Rectal smooth muscle tissue (tissue), 1 donor: ENCODE data around the gene LETM1.

Source experiments
- H3K27ac ChIP-seq: one replicate; pipeline ENCODE4 v1.7.0; 2013; ENCODE audit warnings: low read depth, low read length, inconsistent platforms
- H3K27me3 ChIP-seq: one replicate; pipeline ENCODE4 v1.7.0; 2013; ENCODE audit warnings: low read length; ENCODE audit not compliant: control insufficient read depth, insufficient read depth
- H3K36me3 ChIP-seq: one replicate; pipeline ENCODE4 v1.7.0; 2013; ENCODE audit warnings: low read length; ENCODE audit not compliant: control insufficient read depth, insufficient read depth
- H3K4me1 ChIP-seq: one replicate; pipeline ENCODE4 v1.7.0; 2013; ENCODE audit warnings: low read length; ENCODE audit not compliant: control insufficient read depth, insufficient read depth
- H3K4me3 ChIP-seq: one replicate; pipeline ENCODE4 v1.7.0; 2013; ENCODE audit warnings: low read length
- H3K9ac ChIP-seq: one replicate; pipeline ENCODE4 v1.7.0; 2013; ENCODE audit warnings: low read length

LETM1 gene

DNA sequence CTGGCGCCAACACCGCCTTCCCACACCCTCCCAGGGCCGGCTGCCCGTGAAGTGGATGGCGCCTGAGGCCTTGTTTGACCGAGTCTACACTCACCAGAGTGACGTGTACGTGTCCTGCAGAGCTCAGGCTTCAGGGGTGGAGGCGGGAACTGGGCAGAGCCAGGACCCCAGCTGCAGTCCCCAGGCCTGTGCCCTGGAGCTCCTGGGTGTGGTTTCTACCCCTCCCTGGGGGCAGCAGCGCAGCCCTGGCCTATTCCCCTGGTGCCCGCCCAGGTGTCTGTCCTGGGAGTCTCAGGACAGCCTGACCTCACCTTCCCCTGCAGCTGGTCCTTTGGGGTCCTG is 49.8 kb downstream of the LETM1 start:
- Histone ChIP-seq H3K4me3 (no peak overlapping the region), H3K27ac (no peak overlapping the region), H3K36me3 (no peaks in the 10 kb centered on the region), H3K4me1 (peaks cover 2% of the 10 kb centered on the region), H3K27me3 (no peaks in the 10 kb centered on the region), H3K9ac (no peak overlapping the region)

DNA sequence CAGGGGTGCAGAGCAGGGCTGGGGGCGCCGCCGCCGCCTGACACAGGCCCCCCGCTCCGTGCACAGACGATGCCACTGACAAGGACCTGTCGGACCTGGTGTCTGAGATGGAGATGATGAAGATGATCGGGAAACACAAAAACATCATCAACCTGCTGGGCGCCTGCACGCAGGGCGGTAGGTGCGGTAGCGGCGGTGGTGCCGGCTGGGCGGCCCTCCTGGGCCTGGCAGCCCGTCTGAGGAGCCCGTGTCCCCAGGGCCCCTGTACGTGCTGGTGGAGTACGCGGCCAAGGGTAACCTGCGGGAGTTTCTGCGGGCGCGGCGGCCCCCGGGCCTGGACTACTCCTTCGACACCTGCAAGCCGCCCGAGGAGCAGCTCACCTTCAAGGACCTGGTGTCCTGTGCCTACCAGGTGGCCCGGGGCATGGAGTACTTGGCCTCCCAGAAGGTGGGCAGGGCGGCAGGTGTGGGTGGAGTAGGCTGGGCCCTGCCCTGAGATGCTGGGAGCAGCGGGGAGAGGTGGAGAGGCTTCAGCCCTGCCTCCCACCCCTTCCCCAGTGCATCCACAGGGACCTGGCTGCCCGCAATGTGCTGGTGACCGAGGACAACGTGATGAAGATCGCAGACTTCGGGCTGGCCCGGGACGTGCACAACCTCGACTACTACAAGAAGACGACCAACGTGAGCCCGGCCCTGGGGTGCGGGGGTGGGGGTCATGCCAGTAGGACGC is 50.3 kb downstream of the LETM1 start:
- no peak overlapping the region for H3K4me3 ChIP-seq
- H3K36me3 ChIP-seq, result no peaks in the 10 kb centered on the region
- H3K27me3 ChIP-seq, result no peaks in the 10 kb centered on the region
- no peak overlapping the region for H3K9ac ChIP-seq
- H3K4me1 ChIP-seq, result peaks cover 2% of the 10 kb centered on the region
- H3K27ac ChIP-seq, result no peak overlapping the region

DNA sequence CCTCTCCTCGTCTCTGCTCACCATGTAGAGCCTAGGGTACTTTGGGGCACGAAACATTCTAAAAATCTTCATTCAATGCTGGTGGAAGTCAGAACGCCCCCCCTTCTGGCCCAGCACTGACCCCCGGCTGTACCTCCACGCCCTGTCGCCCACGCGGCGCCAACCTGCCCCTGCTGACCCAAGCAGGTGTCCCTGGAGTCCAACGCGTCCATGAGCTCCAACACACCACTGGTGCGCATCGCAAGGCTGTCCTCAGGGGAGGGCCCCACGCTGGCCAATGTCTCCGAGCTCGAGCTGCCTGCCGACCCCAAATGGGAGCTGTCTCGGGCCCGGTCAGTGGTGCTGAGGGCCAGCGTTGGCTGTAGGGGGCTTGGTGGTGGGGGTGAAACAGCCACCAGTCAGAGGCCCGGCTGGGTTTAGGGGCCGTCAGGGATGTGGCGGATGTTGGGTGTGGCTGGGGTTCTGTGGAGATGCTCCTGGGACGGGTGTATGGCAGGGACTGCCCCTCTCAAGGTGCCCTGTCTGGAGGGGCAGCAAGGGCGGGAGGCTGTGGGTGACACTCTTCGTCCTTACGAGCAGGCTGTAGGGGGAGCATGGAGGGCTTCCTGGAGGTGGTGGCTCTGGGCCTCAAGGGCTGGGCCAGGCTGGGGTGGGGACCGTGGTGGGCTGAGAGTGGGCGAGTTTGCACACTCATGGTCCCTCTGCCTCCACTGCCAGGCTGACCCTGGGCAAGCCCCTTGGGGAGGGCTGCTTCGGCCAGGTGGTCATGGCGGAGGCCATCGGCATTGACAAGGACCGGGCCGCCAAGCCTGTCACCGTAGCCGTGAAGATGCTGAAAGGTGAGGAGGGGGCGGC is 51.1 kb downstream of the LETM1 start:
- Histone ChIP-seq H3K27ac (no peak overlapping the region), H3K4me1 (peaks cover 2% of the 10 kb centered on the region), H3K4me3 (no peak overlapping the region), H3K36me3 (no peaks in the 10 kb centered on the region), H3K9ac (no peak overlapping the region), H3K27me3 (peaks cover 3% of the 10 kb centered on the region)

DNA sequence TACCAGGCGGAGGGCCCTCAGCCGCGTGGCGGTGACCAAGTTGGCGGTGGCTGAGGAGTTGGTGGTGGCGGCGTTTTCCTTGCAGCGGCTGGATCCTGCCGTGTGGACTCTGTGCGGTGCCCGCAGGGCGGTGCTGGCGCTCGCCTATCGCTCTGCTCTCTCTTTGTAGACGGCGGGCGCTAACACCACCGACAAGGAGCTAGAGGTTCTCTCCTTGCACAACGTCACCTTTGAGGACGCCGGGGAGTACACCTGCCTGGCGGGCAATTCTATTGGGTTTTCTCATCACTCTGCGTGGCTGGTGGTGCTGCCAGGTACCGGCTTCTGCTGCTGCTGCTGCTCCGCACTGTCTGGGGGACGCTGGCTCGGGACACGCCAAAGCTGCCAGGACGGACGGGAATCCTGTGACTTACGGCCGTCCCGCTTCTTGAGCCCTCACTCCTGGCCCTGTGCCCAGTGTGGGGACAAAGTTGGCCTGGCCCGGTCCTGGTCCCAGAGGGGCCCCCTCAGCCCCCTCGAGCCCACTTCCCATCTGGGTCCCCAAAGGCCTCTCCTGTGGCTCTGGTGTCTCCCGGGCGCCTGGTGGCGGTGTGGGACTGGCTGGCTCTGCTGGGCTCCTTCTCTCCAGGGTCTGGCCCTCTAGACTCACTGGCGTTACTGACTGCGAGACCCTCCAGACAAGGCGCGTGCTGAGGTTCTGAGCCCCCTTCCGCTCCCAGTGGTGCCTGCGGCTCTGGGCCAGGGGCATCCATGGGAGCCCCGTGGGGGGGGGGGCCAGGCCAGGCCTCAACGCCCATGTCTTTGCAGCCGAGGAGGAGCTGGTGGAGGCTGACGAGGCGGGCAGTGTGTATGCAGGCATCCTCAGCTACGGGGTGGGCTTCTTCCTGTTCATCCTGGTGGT is 52.2 kb downstream of the LETM1 start:
- Histone ChIP-seq H3K9ac (no peak overlapping the region), H3K36me3 (no peaks in the 10 kb centered on the region), H3K4me1 (peaks cover 1% of the 10 kb centered on the region), H3K27ac (no peak overlapping the region), H3K4me3 (no peak overlapping the region), H3K27me3 (peaks cover 3% of the 10 kb centered on the region)

DNA sequence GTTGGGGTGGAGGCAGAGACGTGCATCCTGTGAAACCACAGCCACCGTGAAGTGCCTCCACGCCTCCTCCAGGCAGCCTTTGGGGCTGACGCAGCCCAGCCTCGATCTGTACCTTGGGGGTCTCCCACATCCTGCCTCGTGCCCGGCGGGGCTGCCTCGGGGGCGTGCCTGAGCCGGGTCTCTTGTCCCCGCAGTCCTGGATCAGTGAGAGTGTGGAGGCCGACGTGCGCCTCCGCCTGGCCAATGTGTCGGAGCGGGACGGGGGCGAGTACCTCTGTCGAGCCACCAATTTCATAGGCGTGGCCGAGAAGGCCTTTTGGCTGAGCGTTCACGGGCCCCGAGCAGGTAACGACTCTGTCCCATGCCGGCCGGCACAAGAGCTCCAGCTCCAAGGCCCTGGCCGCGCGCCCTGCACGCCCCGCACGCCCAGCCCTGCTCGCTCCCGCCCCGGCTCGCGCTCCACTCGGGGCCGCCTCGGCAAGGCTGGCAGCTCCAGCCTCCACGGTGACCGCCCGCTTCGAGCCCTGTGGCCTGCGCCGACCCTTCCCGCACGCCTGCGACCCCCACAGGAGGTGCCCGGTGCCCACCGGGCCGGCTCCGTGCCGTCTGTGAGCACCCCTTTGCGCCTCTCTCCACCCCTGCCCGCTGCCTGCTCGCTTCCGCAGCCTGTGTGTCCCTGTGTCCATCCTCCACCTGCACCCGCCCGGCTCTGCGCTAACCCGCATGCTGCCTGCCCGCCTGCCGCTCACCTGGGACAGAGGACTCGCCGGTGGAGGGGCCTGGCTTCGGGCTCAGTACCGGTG is 53.0 kb downstream of the LETM1 start:
- no peak overlapping the region for H3K9ac ChIP-seq
- no peaks in the 10 kb centered on the region for H3K36me3 ChIP-seq
- H3K27me3 ChIP-seq, result peaks cover 3% of the 10 kb centered on the region
- no peak overlapping the region for H3K27ac ChIP-seq
- H3K4me1 ChIP-seq, result no peaks in the 10 kb centered on the region
- no peak overlapping the region for H3K4me3 ChIP-seq

DNA sequence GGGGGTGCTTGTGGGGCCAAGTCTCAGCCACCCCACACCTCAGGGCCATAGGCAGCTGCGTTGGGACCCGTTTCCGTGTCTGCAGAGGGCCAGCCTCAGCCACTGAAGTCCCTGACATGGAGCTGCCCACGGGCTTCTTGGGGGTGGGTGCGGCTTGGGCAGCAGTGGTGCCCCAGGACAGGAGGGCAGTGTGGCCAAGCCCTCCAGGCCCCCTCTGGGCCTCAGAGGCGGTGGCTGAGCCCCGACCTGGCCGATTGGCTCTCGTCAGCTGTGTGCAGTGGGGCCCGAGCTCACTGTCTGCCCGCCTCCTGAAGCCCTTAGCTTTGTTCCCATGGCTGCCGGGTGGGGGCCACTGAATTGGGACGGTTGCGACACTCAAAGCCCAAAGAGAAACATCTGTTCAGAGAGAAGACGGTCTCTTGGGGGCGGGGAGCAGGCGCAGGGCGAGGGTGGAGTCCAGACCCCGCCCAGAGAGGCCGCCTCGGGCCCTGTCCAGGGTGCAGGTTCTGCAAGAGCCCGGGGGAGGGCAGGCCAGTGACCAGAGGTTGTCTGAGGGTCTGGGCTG is 53.7 kb downstream of the LETM1 start:
- no peak overlapping the region for H3K27ac ChIP-seq
- H3K36me3 ChIP-seq, result no peaks in the 10 kb centered on the region
- H3K9ac ChIP-seq, result no peak overlapping the region
- no peaks in the 10 kb centered on the region for H3K4me1 ChIP-seq
- no peak overlapping the region for H3K4me3 ChIP-seq
- H3K27me3 ChIP-seq, result peaks cover 3% of the 10 kb centered on the region

DNA sequence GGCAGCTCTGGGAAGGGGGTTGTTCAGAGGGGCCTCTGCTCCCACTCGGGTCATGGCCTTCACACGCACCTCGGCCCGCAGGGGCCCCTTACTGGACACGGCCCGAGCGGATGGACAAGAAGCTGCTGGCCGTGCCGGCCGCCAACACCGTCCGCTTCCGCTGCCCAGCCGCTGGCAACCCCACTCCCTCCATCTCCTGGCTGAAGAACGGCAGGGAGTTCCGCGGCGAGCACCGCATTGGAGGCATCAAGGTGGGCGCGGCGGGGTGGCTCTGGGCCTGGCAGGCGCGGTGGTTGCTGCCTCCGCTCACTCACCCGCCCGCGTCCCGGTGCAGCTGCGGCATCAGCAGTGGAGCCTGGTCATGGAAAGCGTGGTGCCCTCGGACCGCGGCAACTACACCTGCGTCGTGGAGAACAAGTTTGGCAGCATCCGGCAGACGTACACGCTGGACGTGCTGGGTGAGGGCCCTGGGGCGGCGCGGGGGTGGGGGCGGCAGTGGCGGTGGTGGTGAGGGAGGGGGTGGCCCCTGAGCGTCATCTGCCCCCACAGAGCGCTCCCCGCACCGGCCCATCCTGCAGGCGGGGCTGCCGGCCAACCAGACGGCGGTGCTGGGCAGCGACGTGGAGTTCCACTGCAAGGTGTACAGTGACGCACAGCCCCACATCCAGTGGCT is 54.5 kb downstream of the LETM1 start:
- H3K4me3 ChIP-seq, result no peak overlapping the region
- no peaks in the 10 kb centered on the region for H3K4me1 ChIP-seq
- peaks cover 6% of the 10 kb centered on the region for H3K27me3 ChIP-seq
- no peak overlapping the region for H3K27ac ChIP-seq
- no peak overlapping the region for H3K9ac ChIP-seq
- no peaks in the 10 kb centered on the region for H3K36me3 ChIP-seq

DNA sequence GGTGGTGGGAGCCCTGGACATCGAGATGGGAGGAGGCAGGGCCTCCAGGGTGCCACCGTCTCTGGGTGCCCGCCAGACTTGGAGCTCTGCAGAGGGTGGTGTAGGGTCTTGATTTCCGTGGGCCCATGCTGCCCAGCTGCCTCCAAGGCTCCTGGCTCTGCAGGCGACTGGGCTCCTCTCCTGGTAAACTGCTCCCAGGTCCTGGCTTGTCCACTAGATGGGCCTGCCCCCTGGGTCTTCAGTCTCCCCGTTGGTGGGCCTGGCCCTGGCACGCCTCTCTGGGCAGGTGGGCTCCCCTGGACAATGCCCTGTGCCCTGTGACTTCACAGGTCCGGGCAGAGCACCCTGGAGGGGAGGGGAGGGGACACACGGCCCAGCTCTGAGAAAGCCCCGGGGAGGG is 55.2 kb downstream of the LETM1 start:
- Histone ChIP-seq H3K27me3 (peaks cover 10% of the 10 kb centered on the region), H3K4me1 (no peaks in the 10 kb centered on the region), H3K27ac (no peak overlapping the region)

DNA sequence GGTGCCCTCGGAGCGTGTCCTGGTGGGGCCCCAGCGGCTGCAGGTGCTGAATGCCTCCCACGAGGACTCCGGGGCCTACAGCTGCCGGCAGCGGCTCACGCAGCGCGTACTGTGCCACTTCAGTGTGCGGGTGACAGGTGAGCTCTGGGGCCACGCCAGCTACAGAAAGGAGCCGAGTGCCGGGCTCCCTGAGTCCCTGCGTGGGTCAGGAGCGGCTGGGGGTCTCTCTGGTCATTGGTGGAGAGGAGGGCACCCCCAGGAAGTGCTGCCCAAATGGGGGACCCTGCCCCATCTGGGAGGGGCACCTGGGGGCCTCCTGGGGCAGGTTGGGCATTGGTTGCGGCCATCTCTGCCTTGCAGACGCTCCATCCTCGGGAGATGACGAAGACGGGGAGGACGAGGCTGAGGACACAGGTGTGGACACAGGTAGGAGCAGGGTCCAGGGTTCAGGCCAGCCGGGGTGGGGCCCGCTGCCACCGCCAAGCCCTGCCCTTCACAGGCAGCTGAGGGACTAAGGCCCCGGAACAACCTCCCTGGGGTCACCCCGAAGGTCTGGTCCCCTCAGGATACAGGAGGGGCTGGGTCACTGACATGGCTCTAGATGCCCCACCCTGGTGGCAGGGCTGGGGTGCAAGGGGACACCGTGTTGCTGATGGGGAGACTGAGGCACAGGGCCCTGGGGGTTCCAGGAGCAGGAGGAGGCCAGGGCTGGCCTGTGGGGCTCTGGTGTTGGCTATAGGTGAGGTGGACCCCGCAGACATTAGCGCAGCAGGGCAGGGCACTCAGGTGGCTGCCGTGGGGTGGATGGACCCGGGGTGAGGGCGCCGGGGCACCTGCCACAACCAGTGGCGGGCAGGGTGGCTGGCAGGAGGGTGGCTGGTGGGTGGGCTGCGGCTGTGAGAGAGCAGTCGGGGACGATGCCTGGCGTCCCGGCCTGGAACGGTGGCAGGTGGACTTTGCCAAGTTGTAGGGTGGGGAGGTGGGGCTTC is 56.3 kb downstream of the LETM1 start:
- no peaks in the 10 kb centered on the region for H3K36me3 ChIP-seq
- no peaks in the 10 kb centered on the region for H3K4me1 ChIP-seq
- H3K27ac ChIP-seq, result no peak overlapping the region
- H3K27me3 ChIP-seq, result peaks cover 14% of the 10 kb centered on the region
- H3K4me3 ChIP-seq, result no peak overlapping the region
- no peak overlapping the region for H3K9ac ChIP-seq

More for the DNA sequence above, 55.2 kb downstream of the LETM1 start:
- Histone ChIP-seq H3K36me3 (no peaks in the 10 kb centered on the region), H3K4me3 (no peak overlapping the region), H3K9ac (no peak overlapping the region)

DNA sequence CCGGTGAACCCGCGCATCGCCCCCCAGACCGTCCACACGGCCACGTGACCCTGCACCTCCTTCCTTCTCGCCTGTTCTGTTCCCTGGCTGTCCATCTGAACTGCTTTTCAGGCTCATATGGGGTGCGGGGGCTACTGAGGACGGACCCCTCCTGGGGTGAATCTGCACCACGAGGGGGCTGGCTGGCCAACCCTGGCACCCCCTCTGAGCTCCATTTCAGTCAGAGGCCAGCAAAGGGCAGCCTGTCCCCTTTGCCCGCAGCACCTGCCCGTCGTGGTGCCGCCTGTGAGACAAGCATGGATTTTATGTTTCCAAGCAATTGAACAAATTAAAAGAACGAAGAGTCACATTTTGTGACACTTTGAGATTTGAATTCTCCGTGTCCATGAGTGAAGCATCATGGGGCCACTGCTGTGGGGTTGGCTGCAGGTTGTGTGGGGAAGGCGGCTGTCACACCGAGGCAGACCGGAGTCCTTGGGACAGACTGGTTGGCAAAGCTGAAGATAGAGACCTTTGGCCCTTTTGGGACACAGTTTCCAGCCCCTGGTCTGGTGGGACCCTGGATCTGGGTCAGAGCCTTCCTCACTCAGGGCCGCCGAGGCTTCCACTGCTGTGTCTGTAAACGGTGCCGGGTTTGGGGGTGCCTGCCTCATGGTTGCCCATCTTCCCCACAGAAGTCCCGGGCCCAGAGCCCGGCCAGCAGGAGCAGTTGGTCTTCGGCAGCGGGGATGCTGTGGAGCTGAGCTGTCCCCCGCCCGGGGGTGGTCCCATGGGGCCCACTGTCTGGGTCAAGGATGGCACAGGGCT is 57.2 kb downstream of the LETM1 start:
- peaks cover 14% of the 10 kb centered on the region for H3K27me3 ChIP-seq
- no peak overlapping the region for H3K9ac ChIP-seq
- no peaks in the 10 kb centered on the region for H3K4me1 ChIP-seq
- no peak overlapping the region for H3K4me3 ChIP-seq
- H3K36me3 ChIP-seq, result no peaks in the 10 kb centered on the region
- no peak overlapping the region for H3K27ac ChIP-seq
